NCI-H2171 (cell line): ENCODE measurements around the gene ARTN.
A peak's percentile ranks its signal among the peaks of the same experiment; 100 is the strongest.

Source experiments
- DNase-seq: peaks from one replicate; lab custom pipeline; 2025; lab: John Stamatoyannopoulos, UW

Gene ARTN

GRCh38 chr1:43933386-43934100 lies at the start of gene ARTN:
Gene ARTN (plus strand): TSS chr1:43933801. CDS start chr1:43935657, 1,856 bp downstream.
- peak; percentile 71 for DNase-seq

GRCh38 chr1:43885279-43885801 lies 48.3 kb upstream of the ARTN start:
- peak; percentile 69 for DNase-seq

GRCh38 chr1:43887748-43888147 lies 45.9 kb upstream of the ARTN start:
- no peak for DNase-seq

GRCh38 chr1:43890815-43891214 lies 42.8 kb upstream of the ARTN start:
- no peak for DNase-seq

- DNase-seq = no peak
These were observed 40.6 kb upstream of the ARTN start for GRCh38 chr1:43893006-43893405.

- no peak for DNase-seq
These were observed 34.6 kb upstream of the ARTN start for GRCh38 chr1:43898981-43899380.

GRCh38 chr1:43900386-43900785 lies 33.2 kb upstream of the ARTN start:
- DNase-seq = no peak

GRCh38 chr1:43901196-43901961 lies 32.2 kb upstream of the ARTN start:
- no peak for DNase-seq

GRCh38 chr1:43902058-43902831 lies 31.4 kb upstream of the ARTN start:
- DNase-seq = no peak

- DNase-seq = no peak
These were observed 28.7 kb upstream of the ARTN start for GRCh38 chr1:43904660-43905551.

- DNase-seq = no peak
These were observed 25.4 kb upstream of the ARTN start for GRCh38 chr1:43908226-43908625.

- no peak for DNase-seq
These were observed 24.7 kb upstream of the ARTN start for GRCh38 chr1:43908858-43909257.

- DNase-seq = no peak
These were observed 23.3 kb upstream of the ARTN start for GRCh38 chr1:43910343-43910742.

GRCh38 chr1:43912607-43913006 lies 21.0 kb upstream of the ARTN start:
- DNase-seq = no peak

GRCh38 chr1:43913051-43913501 lies 20.5 kb upstream of the ARTN start:
- no peak for DNase-seq

GRCh38 chr1:43913666-43914360 lies 19.8 kb upstream of the ARTN start:
- DNase-seq = no peak

GRCh38 chr1:43914576-43915525 lies 18.8 kb upstream of the ARTN start:
- no peak for DNase-seq

- DNase-seq = no peak
These were observed 13.7 kb upstream of the ARTN start for GRCh38 chr1:43919906-43920305.

GRCh38 chr1:43921022-43921421 lies 12.6 kb upstream of the ARTN start:
- no peak for DNase-seq

GRCh38 chr1:43924516-43924915 lies 9.1 kb upstream of the ARTN start:
- DNase-seq = no peak
